ENCODE measurements around the gene GIPR. TPM values are rescaled to one million over a fixed set of nuclear protein-coding genes. Genes with fewer than 3 reads are reported as not detected.

Gene GIPR
- total RNA-seq, 1 experiment from 2014 or later = 3.9 TPM

DNA sequence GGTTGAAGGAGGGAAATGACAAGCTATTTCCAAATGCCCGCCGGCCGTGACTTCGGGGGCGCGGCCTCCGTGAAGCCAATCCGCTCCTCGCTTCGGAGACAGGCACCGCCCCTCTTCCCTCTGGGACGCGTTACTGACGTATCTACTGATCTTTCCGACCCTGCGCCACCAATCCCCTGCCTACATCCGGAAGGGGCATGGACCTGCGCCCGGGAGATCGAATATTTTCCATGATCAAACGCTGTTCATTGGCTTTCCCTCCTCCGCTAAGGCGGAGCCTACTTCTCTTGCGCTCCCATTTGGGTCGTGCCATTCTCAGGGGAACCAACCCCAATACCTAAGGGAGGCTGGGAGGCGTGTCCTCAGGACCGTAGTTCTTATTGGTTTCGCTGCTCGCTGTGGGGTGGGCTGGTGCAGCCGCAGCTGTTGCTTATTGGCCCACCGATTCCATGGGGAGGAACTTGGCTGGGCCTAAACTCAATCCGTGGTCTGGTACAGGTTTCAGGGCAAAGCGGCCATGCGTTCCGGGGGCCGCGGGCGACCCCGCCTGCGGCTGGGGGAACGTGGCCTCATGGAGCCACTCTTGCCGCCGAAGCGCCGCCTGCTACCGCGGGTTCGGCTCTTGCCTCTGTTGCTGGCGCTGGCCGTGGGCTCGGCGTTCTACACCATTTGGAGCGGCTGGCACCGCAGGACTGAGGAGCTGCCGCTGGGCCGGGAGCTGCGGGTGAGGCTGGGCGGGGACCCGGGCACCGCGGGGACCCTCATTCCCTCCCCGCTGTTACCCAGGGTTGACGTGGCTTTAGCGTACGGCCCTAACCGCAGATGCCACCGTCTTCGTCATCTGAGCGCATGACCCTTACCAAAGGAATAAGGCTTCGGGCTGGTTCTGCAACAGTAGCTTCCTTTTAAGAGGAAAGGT lies 24.4 kb downstream of the GIPR start, which contains the start of gene QPCTL:
Gene QPCTL (plus strand): TSS at position 480 of the 919 bp plus-strand sequence. CDS start 38 bp downstream, at position 518.
- peak within 1 kb of the TSS; percentile 96 for H3K4me3 ChIP-seq (ENCODE audit: low read length)
- H3K9me3 ChIP-seq (ENCODE audit: low read length) = no peaks in the 10 kb centered on the region
- H3K4me1 ChIP-seq (ENCODE audit: low read length) = peaks cover 17% of the 10 kb centered on the region
- DNase-seq = peak; percentile 100
- H4K20me1 ChIP-seq (ENCODE audit: insufficient read depth, low read depth, low read length) = peaks cover 16% of the 10 kb centered on the region
- H3K27me3 ChIP-seq (ENCODE audit: low read length) = no peaks in the 10 kb centered on the region
- H3K9ac ChIP-seq (ENCODE audit: low read length) = peak within 1 kb of the TSS; percentile 96
- H3K79me2 ChIP-seq (ENCODE audit: low read length) = peaks cover 51% of the 10 kb centered on the region
- H2AFZ ChIP-seq (ENCODE audit: low read length) = peak within 1 kb of the TSS; percentile 88; the same call in 1 of the 2 replicates
- peak within 1 kb of the TSS; percentile 98 for H3K4me2 ChIP-seq (ENCODE audit: low read depth, low read length, poor library complexity, severe bottlenecking)
- H3K27ac ChIP-seq (ENCODE audit: low read length) = peak within 1 kb of the TSS; percentile 87
- H3K9me2 ChIP-seq (replicated peaks; ENCODE audit: insufficient read depth, low read length) = no peaks in the 10 kb centered on the region
- peaks cover 19% of the 10 kb centered on the region for H3K36me3 ChIP-seq (ENCODE audit: insufficient read depth, low read length)

DNA sequence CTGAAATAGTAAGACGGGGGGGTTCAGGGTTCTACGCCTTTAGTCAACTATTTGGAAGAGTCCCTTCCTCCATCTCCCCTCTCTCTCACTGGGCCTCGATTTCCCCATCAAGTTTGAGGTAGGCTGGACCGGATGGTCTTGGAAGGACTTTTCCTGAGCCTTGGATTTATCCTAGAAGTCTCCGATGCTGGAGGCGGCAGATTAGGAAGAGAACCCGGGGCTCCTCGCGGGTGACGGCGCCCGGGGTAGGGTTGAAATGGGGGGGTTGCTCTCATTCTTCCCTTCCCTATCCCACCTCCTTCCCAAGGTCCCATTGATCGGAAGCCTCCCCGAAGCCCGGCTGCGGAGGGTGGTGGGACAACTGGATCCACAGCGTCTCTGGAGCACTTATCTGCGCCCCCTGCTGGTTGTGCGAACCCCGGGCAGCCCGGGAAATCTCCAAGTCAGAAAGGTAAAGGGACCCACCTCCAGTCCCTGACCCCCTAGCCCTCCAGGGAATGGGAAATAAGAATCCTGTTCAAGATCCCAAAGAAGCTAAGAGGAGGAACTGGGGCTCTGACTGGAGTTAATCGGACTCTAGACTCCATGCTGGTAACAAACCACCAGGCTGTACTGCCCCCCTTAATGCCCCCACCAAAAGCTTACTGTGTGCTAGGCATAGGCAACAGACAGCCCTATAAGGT lies 25.2 kb downstream of the GIPR start:
- H3K9me3 ChIP-seq (ENCODE audit: low read length) = no peaks in the 10 kb centered on the region
- no peaks in the 10 kb centered on the region for H3K27me3 ChIP-seq (ENCODE audit: low read length)
- peak overlapping the region; percentile 96 for H3K4me3 ChIP-seq (ENCODE audit: low read length)
- peaks cover 51% of the 10 kb centered on the region for H3K79me2 ChIP-seq (ENCODE audit: low read length)
- H3K36me3 ChIP-seq (ENCODE audit: insufficient read depth, low read length) = peaks cover 22% of the 10 kb centered on the region
- H3K4me1 ChIP-seq (ENCODE audit: low read length) = peaks cover 17% of the 10 kb centered on the region
- peak overlapping the region; percentile 96 for H3K9ac ChIP-seq (ENCODE audit: low read length)
- no peaks in the 10 kb centered on the region for H3K9me2 ChIP-seq (replicated peaks; ENCODE audit: insufficient read depth, low read length)
- peak overlapping the region; percentile 52; the same call in 1 of the 2 replicates for H2AFZ ChIP-seq (ENCODE audit: low read length)
- H4K20me1 ChIP-seq (ENCODE audit: insufficient read depth, low read depth, low read length) = peaks cover 16% of the 10 kb centered on the region
- peak overlapping the region; percentile 87 for H3K27ac ChIP-seq (ENCODE audit: low read length)
- H3K4me2 ChIP-seq (ENCODE audit: low read depth, low read length, poor library complexity, severe bottlenecking) = peak overlapping the region; percentile 98
- peak; percentile 89 for DNase-seq

DNA sequence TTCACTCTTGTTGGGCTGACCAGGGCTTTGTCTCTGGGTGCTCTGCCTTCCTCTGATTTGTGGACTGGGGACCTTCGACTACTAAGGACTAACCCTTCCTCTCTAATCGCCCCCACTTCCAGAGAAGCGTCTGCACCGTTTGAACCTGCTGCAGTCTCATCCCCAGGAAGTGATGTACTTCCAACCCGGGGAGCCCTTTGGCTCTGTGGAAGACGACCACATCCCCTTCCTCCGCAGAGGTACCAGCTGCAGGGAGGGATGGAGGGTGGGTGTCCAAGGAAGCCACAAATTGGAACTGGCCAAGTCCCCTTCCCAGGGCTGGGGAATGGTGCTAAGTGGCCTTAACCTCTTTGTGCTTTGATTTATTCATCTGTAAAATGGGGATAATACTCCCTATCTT lies 33.7 kb downstream of the GIPR start:
- Histone ChIP-seq H2AFZ (ENCODE audit: low read length) (no peak overlapping the region), H3K36me3 (ENCODE audit: insufficient read depth, low read length) (peaks cover 24% of the 10 kb centered on the region), H3K79me2 (ENCODE audit: low read length) (no peaks in the 10 kb centered on the region), H3K27me3 (ENCODE audit: low read length) (no peaks in the 10 kb centered on the region), H3K4me1 (ENCODE audit: low read length) (peaks cover 12% of the 10 kb centered on the region), H3K9me3 (ENCODE audit: low read length) (no peaks in the 10 kb centered on the region), H3K9ac (ENCODE audit: low read length) (no peak overlapping the region), H3K27ac (ENCODE audit: low read length) (no peak overlapping the region), H3K9me2 (replicated peaks; ENCODE audit: insufficient read depth, low read length) (no peaks in the 10 kb centered on the region), H4K20me1 (ENCODE audit: insufficient read depth, low read depth, low read length) (no peaks in the 10 kb centered on the region), H3K4me3 (ENCODE audit: low read length) (no peak overlapping the region), H3K4me2 (ENCODE audit: low read depth, low read length, poor library complexity, severe bottlenecking) (no peak overlapping the region)
- DNase-seq = no peak

DNA sequence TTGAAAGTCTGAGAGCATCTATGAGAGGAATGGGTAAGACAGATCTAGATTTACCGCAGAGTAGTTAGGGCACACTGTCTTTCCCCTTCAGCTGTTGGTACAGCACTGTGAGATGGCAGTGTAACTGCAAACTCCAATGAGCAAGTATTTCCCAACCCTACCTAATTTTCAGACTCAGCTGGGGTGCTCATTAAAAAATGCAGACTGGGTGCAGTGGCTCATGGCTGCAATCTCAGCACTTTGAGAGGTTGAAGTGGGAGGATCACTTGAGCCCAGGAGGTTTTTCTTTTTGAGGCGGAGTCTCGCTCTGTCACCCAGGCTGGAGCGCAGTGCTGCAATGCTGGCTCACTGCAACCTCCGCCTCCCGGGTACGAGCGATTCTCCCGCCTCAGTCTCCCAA lies 37.1 kb downstream of the GIPR start:
- H3K9ac ChIP-seq (ENCODE audit: low read length) = no peak overlapping the region
- H3K27ac ChIP-seq (ENCODE audit: low read length) = peak overlapping the region; percentile 100
- peaks cover 30% of the 10 kb centered on the region for H3K4me1 ChIP-seq (ENCODE audit: low read length)
- no peaks in the 10 kb centered on the region for H3K27me3 ChIP-seq (ENCODE audit: low read length)
- no peak overlapping the region for H2AFZ ChIP-seq (ENCODE audit: low read length)
- no peaks in the 10 kb centered on the region for H3K9me3 ChIP-seq (ENCODE audit: low read length)
- peak; percentile 56 for DNase-seq
- H3K36me3 ChIP-seq (ENCODE audit: insufficient read depth, low read length) = peaks cover 16% of the 10 kb centered on the region
- H3K4me2 ChIP-seq (ENCODE audit: low read depth, low read length, poor library complexity, severe bottlenecking) = no peak overlapping the region
- no peaks in the 10 kb centered on the region for H3K79me2 ChIP-seq (ENCODE audit: low read length)
- no peaks in the 10 kb centered on the region for H4K20me1 ChIP-seq (ENCODE audit: insufficient read depth, low read depth, low read length)
- no peaks in the 10 kb centered on the region for H3K9me2 ChIP-seq (replicated peaks; ENCODE audit: insufficient read depth, low read length)
- no peak overlapping the region for H3K4me3 ChIP-seq (ENCODE audit: low read length)

DNA sequence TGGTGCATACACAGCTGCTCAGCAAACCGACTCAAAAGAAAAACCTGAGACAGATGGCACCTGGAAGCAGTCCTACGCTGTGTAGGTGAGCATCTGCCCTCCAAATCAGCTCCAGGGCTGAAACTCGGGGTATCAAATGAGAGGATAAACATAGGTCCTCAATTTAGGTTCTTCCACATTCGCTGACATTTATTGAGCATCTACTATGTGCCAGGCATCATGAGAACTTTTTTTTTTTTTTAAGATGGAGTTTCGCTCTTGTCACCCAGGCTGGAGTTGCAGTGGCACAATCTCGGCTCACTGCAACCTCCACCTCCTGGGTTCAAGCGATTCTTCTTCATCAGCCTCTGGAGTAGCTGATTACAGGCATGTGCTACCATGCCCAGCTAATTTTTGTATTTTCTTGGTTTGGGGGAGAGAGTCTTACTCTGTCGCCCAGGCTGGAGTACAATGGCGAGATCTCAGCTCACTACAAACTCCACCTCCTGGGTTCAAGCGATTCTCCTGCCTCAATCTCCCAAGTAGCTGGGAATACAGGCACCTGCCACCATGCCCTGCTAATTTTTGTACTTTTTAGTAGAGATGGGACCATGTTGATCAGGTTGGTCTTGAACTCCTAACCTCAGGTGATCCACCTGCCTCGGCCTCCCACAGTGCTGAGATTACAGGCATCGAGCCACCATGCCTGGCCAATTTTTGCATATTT lies 37.8 kb downstream of the GIPR start:
- Histone ChIP-seq H3K36me3 (ENCODE audit: insufficient read depth, low read length) (peaks cover 16% of the 10 kb centered on the region), H3K79me2 (ENCODE audit: low read length) (peaks cover 2% of the 10 kb centered on the region), H3K9ac (ENCODE audit: low read length) (no peak overlapping the region), H3K9me3 (ENCODE audit: low read length) (no peaks in the 10 kb centered on the region), H2AFZ (ENCODE audit: low read length) (no peak overlapping the region), H3K9me2 (replicated peaks; ENCODE audit: insufficient read depth, low read length) (no peaks in the 10 kb centered on the region), H3K4me1 (ENCODE audit: low read length) (peaks cover 33% of the 10 kb centered on the region), H3K4me3 (ENCODE audit: low read length) (peak overlapping the region; percentile 25; the same call in 1 of the 2 replicates), H4K20me1 (ENCODE audit: insufficient read depth, low read depth, low read length) (no peaks in the 10 kb centered on the region), H3K4me2 (ENCODE audit: low read depth, low read length, poor library complexity, severe bottlenecking) (peak overlapping the region; percentile 76), H3K27ac (ENCODE audit: low read length) (peak overlapping the region; percentile 100), H3K27me3 (ENCODE audit: low read length) (no peaks in the 10 kb centered on the region)
- DNase-seq = no peak

DNA sequence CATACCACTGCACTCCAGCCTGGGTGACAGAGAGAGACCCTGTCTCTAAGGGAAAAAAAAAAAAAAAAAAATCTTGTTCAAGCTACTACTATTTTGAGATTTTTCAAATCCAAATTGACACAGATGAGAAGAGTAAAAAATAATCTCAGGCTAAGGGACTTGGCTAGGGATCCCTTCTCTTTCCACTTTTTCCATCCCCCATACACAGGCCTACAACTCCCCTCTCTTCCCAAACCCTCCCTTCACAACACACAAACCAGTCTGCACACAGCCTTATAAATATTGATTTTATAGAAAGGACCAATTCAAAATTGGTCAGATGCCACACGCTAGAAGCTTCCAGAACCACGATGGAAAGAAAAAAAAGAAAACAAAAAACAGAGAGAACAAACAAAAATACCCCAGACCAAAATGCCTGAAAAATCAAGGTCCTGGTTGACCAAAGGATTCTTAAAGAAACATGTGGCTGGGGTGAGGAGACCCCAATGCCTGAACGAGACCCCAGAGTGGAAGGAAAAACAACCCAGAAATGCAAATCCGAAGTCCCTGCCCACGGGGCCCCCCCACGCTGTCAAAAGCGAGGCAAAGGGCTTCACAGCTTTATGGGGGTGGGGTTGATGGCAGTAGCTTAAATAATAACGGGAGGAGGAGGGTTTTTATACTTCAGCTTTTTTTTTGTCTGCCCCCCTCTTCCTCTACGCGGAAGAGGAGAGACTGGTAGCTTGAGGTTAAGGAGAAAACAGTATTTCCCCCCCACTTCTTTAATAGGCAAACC lies 42.5 kb downstream of the GIPR start:
- DNase-seq = no peak
- Histone ChIP-seq H3K36me3 (ENCODE audit: insufficient read depth, low read length) (peaks cover 6% of the 10 kb centered on the region; the same call in 1 of the 2 replicates), H3K9me3 (ENCODE audit: low read length) (no peaks in the 10 kb centered on the region), H3K27me3 (ENCODE audit: low read length) (no peaks in the 10 kb centered on the region), H3K9me2 (replicated peaks; ENCODE audit: insufficient read depth, low read length) (no peaks in the 10 kb centered on the region), H3K4me2 (ENCODE audit: low read depth, low read length, poor library complexity, severe bottlenecking) (no peak overlapping the region), H3K4me3 (ENCODE audit: low read length) (no peak overlapping the region), H3K27ac (ENCODE audit: low read length) (peak overlapping the region; percentile 49), H2AFZ (ENCODE audit: low read length) (no peak overlapping the region), H3K4me1 (ENCODE audit: low read length) (peaks cover 44% of the 10 kb centered on the region), H4K20me1 (ENCODE audit: insufficient read depth, low read depth, low read length) (no peaks in the 10 kb centered on the region), H3K9ac (ENCODE audit: low read length) (no peak overlapping the region), H3K79me2 (ENCODE audit: low read length) (peaks cover 24% of the 10 kb centered on the region)

DNA sequence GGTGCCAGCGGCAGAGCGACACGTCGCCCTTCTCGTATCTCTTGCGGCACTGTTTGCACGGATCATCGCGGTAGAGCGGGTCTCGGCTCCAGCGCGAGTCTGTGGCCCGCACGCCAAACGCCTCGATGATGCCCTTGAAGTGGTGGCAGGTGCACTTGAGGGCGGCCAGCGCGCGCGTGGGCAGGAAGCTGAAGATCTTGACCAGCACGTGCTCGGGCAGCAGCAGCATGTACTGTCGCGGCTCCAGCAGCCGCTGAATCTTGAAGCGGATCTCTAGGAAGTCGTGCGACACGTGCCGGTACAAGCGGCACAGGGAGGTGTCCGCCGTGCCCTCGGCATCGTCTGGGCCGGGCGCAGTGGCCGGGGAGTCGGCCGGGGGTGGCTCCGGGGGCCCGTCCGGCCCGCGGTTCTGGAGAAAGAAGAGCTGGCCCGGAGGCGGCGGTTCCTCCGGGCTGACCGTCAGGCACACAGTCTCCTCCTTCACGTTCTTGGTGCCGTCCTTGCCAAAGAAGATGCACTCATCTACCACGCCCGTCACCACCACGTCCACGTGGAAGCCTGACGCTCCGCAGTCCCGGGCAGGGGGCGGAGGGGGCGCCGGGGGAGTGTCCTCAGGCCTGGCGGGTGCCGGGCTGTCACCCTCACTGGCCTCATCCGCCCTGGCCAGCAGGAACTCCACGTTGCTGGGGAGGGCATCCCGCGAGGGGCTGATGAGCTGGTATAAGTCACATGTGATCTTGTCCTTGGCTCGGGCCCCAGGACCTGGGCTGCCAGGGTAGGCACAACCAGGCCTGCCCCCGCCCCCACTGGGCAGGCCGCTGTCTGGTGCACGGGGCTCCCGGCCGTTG lies 44.1 kb downstream of the GIPR start:
- Histone ChIP-seq H3K4me1 (ENCODE audit: low read length) (peaks cover 40% of the 10 kb centered on the region), H3K9me3 (ENCODE audit: low read length) (no peaks in the 10 kb centered on the region), H3K9me2 (replicated peaks; ENCODE audit: insufficient read depth, low read length) (no peaks in the 10 kb centered on the region), H3K27ac (ENCODE audit: low read length) (no peak overlapping the region), H3K9ac (ENCODE audit: low read length) (no peak overlapping the region), H4K20me1 (ENCODE audit: insufficient read depth, low read depth, low read length) (no peaks in the 10 kb centered on the region), H3K4me3 (ENCODE audit: low read length) (no peak overlapping the region), H3K36me3 (ENCODE audit: insufficient read depth, low read length) (no peaks in the 10 kb centered on the region), H2AFZ (ENCODE audit: low read length) (no peak overlapping the region), H3K4me2 (ENCODE audit: low read depth, low read length, poor library complexity, severe bottlenecking) (no peak overlapping the region), H3K27me3 (ENCODE audit: low read length) (no peaks in the 10 kb centered on the region), H3K79me2 (ENCODE audit: low read length) (peaks cover 40% of the 10 kb centered on the region)
- no peak for DNase-seq

Measured in Karpas-422 (cell line).